ENCODE measurements around the gene RAB4A.

The RAB4A gene

GRCh38 chr1:229247871-229248270 is 23.0 kb upstream of the RAB4A start:
- DNase-seq, result no peak

DNA sequence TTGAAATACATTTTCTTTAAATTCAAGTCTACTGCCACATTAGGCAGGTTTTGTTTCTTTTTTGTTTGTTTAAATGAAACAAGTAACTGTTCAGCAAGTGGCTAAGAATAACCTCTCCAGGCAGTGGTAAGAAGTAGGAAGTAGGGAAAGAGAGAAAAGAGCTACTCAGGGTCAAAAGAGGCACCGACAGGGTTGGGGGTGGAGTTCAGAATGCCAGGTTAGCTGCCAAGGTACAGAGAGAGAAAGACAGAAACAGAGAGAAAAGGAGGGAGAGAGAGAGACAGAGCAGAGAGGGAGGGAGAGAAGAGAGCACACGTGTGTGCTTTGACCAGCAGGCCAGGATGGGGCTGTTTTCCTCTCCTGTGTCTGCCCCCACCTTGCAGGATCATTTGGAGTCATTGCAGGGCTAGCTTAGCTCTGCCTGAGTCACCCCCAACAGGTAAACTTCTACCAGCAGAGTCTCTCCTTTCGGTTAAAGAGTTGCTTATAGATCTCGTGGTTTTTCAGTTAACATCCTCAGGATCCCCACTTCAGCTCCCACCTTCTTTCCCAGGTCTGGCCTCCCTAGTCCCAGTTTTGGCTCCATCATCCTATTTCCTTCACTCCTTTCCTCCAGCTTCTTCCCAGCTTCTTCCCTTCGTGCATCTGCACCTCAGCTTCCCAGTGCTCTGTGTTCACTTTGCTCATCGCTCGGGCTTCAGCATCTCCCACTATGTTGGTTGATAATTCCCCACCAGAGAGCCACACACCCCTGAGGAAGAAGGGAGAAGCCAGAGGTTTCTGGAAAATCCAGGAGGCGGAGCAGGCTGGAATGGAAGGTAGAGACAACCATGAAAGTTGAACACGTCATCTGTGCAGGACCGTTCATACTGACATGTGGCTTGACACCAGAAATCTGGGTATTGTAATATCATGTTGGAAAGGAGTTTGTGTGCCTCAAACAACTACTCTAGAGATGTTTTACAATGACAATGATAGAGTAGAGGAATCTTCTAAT is 21.8 kb upstream of the RAB4A start:
- no peak for DNase-seq

GRCh38 chr1:229249854-229250644 is 20.9 kb upstream of the RAB4A start:
- no peak for DNase-seq

DNA sequence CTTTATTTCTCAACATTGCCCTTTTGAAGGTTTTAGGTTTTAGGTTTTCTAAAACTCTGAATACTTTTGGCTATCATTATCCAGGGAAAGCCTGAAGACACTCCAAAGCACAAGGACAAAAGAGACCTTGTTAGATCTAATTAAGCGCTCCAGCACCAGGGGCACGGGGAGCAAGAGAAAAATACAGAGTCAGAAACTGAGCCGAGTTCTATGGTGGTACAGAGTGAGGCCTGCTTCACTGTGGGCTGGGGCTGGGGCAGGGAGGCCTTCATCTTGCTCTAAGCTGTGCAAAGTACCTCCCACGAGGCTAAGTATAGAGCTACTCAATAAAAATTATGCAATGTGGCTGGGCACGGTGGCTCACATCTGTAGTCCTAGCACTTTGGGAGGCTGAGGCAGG is 19.7 kb upstream of the RAB4A start:
- DNase-seq, result no peak

DNA sequence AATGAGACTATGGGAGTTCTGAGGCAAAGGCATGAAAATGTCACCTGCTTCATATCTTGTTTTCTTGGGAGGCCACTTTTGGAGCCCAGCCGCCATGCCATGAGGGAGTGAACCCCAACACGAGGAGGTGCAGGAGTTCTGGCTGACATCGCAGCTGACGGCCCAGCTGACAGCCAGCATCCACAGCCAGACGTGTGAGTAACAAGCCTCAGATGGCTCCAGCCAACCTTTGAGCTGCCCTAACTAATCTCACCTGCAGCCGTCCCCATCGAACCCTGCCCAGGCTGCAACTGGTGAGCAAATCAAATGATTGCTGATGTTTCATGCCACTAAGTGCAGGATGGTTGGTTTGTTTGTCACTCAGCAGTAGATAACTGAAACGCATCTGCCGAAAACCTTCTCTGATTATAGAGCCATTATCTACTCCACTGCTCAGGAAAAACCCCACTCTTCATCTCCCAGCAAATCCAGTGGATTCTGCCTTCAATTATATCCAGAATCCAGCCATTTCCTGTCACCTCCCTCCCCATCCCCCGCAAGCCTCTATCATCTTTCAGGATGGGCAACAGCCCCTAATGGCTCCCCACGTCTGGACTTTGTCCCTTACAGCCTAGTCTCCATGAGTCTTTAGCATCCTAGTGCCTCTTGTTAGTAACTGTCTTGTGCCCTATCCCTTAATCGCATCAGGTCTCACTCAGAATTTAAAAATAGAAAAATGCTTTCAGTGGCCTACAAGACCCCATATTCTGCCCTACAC is 18.5 kb upstream of the RAB4A start:
- no peak for DNase-seq

DNA sequence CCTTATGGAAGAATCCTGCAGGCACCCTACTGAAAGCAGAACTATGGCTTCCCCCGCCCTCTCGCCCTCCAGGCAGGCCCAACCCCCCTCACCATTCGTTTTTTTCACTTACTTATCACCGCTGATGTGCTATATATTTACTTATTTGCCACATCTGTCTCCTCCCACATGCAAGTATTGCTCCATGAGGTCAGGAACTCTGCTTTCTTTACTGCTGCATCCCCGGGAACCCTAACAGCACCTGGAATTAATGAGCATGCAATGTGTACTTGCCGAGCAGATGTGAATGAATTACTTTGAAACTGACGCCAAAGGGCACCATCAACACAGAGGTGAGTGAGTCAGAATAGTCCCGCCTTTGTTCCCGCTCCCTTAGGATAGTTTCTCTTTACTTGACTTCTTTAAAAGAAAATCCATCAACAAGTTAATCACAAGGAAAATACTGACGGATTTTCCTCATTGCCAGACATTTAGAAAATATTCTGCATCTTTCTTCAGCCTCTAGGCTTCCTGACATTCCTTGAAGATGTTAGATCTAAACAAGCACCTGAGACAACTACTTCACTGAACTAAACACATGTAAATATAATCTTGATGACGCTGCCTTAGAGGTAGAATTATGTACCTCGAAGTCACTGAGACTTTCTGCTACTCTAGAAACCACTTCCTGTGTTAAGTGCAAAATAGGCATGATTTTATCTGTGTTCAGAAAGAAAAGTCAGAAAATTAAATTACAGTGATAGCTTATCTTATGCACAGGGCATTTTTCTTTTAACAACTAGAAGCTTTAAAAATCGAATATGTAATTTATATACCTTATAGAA is 17.5 kb upstream of the RAB4A start:
- peak; percentile 38 for DNase-seq

DNA sequence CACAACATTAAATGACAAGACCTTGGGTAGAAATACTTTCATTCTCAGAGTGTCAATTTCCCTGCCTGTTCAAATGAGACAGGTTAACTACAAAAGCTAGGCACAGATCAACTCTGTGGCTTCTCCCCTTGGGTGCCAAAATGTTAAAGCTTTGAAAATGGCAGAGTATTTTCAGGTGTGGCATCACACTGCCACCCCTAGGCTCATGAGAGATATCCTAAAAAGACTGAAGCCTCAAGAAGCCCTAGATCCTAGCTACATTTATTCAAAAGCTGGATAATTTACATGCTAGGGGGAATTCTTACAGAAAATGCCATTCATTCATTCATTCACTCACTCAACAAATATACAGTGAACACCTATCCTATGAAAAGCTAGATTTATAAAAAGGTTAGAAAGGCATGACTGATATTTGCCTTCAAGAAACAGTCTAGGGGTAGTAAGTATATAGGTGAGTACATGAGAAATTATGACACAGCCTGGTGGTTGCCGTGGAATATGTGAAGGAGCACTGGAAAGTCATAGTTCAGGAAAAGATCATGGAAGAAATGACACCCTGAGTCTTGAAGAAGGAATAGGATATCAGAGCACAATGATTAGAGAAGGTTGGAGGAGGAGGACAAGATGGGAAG is 15.9 kb upstream of the RAB4A start:
- peak; percentile 39 for DNase-seq

DNA sequence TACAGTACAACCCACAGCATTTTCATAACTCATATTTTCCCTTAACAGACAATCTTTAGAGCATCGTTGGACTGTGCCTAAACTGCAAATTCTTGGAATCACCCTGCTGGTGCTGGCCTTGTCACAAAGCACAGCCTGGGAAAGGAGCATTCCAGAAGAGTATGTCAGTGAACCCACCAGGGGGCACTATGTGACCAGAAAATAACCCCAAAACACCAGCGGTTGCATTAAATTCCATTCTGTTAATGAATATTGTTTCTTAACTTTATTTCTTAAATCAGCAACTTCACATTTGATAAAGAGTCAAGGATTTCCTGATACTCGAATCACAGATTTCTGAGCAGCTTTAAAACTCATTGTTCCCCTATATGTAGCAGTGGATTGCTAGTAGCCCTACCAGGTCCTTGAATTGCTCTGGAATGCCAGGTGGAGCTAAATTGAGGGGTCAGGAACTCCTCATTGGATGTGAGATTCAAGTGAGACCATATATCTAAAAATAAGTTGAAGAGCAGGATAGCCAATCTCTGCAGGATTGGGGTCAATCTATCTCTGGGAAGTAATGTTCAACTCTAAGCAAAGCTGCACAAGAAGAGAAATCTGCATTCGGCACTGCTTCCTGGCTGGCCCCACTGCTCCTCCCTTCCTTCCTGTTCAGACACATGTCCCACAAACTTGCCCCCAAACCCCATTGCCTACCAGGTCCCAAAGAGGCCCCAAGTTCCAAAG is 12.7 kb upstream of the RAB4A start:
- peak; percentile 81 for DNase-seq

GRCh38 chr1:229258757-229259060 is 12.2 kb upstream of the RAB4A start:
- DNase-seq, result no peak

DNA sequence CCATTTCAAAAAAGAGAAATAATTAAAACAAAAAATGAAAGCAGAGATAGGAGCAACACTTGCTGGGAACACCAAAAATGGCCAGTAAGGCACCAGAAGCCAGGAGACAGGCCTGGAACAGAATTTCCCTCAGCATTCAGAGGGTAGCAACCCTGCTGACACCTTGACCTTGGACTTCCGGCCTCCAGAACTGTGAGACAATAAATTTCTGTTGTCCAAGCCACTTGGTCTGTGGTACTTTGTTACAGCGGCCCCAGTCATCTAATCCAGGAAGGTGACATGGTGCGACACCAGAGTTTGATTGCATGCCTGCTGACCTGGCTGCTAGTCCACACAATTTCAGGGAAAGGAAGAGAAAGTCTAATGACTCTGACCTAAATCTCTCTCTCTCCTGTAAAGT is 10.6 kb upstream of the RAB4A start:
- DNase-seq, result no peak

DNA sequence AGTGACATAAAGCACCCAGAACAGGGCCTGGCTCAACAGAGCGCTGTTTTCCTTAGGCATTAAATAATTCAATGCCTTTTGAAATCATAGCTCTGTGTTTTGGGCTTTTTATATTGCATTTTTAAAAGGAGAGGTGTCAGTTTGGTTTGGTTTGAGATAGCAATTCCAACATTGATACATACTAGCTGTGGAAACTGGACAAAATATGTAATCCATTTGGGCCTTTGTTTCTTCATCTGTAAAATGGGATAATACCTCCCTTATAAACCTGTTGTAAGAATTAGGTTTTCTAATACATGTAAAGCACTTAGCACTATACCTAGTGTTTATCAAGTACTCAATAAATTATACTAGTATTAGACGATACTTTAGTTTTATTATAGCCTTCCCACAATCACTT is 8.7 kb upstream of the RAB4A start:
- DNase-seq, result no peak

DNA sequence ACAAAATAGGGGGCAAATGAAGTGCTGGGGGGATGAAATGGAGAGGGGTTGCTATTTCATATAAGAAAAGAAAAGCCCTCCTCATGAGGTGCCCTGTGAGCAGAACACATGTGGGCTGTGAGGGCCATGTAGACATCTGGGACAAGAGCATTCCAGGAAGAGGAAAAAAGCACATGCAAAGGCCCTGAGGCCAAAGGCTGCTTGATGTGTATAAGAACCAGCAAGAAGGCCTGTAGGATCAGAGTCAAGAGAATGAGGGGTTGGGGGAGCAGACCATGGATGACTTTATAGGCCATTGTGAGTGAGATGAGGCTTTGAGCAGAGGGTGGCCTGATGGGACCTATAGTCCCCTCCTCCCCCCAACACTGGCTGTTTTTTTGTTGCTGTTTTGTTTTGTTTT is 7.7 kb upstream of the RAB4A start:
- DNase-seq, result no peak

GRCh38 chr1:229264068-229264467 is 6.8 kb upstream of the RAB4A start:
- DNase-seq, result no peak

DNA sequence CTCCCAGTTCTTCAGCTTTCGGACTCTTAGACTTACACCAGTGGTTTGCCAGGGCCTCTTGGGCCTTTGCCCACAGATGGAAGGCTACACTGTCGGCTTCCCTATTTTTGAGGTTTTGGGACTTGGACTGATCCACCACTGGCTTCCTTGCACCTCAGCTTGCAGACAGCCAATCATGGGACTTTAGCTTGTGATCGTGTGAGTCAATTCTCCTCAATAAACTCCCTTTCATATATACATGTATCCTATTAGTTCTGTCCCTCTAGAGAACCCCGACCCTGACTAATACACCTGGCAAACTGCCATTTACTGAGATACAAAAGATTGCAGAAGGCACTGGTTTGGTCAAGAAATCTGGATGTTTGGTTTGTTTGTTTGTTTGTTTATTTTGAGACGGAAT is 6.4 kb upstream of the RAB4A start:
- DNase-seq, result no peak

DNA sequence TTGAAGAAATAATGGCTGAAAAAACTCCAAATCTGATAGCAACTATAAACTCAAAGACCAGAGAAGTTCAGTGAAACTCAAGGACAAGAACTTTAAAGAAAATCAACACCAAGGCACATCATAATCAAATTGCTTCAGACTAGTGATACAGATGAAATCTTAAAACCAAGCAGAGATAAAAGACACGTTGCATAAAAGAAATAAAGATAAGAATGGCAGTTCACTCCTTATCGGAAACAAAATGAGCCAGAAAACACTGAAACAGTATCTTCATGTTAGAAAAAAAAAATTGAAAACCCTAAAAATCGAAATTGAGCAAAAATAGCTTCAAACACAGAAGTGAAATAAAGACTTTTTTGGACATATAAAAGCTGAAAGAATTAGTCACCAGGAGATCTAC is 4.6 kb upstream of the RAB4A start:
- DNase-seq, result no peak

DNA sequence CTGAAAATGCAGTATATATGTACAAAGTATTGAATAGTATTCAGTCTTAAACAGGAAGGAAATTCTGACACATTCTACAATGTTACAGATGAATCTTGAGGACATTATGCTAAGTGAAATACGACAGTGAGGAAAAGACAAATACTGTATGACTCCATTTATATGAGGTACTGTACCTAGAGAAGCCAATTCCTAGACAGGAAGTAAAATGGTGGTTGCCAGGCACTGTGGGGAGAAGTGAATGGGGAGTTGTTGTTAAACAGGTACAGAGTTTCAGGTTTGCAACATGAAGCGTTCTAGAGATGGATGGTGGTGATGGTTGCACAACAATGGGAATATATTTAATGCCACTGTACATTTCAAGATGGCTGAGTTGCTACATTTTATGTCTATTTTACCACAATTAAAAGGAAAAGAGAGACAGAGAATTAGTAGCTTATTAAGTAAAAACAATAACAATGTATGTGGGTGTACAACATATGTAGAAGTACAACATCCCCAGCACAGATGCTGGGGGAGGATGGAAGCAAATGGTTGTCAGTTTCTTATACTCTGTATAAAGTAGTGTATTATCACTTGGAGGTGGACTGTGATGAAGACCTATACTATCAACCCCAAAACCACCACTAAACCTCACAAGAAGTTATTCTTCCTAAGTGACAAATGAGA is 3.9 kb upstream of the RAB4A start:
- no peak for DNase-seq

DNA sequence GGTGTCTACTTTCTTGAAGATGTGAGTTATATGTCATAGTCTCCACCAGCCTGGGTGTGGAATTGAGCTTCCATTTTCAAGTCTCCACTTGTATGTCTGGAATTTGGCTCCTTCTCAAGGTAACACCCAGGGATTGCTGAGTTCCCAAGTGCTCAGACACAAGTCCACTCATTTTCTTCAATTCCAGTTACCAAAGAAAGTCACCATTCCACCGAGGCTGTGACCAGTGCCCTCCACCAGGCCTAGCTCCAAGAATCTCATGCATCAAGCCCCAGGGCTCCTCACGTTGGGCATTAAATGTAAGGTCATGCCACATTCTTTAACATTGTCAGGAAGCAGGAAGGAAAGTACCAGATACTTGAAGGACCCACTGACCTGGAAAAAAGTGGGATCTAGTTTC is 2.4 kb upstream of the RAB4A start:
- no peak for DNase-seq

GRCh38 chr1:229271448-229272159 is 693 bp downstream of the RAB4A start:
- DNase-seq, result peak; percentile 68

- no peak for DNase-seq
These were observed 1.6 kb downstream of the RAB4A start for GRCh38 chr1:229272164-229273158.

All from CD4-positive, alpha-beta T cell treated with Interleukin-17A for 4 hours (primary cell).